Measurements from ENCODE around the gene LPP.

- TF ChIP-seq GATA2 (IDR thresholded peaks at IDR 0.05; ENCODE audit: low read depth, low read length) (no peak), GATA3 (IDR thresholded peaks at IDR 0.05; ENCODE audit: low read depth, low read length) (no peak)
These were observed 14.7 kb downstream of the LPP start for GRCh38 chr3:188168648-188169047.

All from SH-SY5Y (cell line).